Measurements from ENCODE around the gene HOXC12. TPM values are rescaled to one million over a fixed set of nuclear protein-coding genes. Genes with fewer than 3 reads are reported as not detected.

Gene HOXC12
- total RNA-seq, 1 donor from 2014 or later, result not detected

DNA sequence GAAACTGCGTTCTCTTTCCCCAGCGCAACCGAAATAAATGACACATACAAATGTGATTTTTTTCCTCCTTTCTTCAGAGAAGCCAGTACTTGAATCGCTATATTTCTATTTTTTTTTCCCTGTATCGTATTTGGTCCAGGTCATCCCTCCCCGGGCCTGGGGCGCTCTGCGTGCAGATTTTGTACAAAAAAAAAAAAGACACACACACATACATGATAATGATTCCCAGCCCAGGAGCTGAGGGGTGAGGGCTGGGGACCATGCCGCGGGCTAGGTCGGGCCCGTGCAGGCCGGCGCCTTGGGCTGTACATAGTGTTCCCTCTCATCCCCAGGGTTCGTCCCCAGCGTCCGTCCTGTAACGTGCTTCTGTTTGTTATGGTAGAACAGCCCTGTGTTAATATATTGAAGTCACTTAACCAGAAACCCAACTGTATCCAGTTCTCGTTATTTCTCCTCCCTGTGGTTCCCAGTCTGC lies 48.2 kb downstream of the HOXC12 start:
- H3K36me3 Mint-ChIP-seq (ENCODE audit: low read depth), result peaks cover 3% of the 10 kb centered on the region
- H3K27ac Mint-ChIP-seq (ENCODE audit: unreplicated experiment), result peak overlapping the region; percentile 77
- peaks cover 21% of the 10 kb centered on the region for H3K4me1 Mint-ChIP-seq
- no peak for DNase-seq (ENCODE audit: low read depth, low spot score)
- peak overlapping the region; percentile 85 for H3K4me3 Mint-ChIP-seq
- TF ChIP-seq, protein P1, sequence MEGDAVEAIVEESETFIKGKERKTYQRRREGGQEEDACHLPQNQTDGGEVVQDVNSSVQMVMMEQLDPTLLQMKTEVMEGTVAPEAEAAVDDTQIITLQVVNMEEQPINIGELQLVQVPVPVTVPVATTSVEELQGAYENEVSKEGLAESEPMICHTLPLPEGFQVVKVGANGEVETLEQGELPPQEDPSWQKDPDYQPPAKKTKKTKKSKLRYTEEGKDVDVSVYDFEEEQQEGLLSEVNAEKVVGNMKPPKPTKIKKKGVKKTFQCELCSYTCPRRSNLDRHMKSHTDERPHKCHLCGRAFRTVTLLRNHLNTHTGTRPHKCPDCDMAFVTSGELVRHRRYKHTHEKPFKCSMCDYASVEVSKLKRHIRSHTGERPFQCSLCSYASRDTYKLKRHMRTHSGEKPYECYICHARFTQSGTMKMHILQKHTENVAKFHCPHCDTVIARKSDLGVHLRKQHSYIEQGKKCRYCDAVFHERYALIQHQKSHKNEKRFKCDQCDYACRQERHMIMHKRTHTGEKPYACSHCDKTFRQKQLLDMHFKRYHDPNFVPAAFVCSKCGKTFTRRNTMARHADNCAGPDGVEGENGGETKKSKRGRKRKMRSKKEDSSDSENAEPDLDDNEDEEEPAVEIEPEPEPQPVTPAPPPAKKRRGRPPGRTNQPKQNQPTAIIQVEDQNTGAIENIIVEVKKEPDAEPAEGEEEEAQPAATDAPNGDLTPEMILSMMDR (conservative IDR thresholded peaks at IDR 0.05), result no peak
- peaks cover 100% of the 10 kb centered on the region for H3K27me3 Mint-ChIP-seq (ENCODE audit: low read depth)
- H3K9me3 Mint-ChIP-seq, result no peaks in the 10 kb centered on the region

DNA sequence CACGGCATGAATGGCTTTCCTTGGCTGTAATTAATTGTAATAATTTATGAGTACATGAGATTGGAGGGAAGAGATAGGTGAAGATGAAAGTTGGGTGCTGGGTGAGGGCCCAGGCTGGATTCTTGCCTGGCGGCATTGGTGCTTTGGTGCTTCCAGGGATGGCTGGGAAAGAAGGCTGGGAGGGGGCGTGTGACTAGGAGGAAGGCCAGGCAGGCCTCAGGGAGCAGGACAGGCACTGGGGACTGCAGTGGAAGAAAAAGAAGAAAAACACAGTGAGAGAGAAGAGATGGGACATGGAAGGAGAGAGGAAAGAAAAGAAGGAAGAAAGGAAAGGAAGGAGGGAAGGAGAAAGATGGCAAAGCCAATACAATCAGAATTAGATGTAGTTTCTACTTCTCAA lies 48.9 kb downstream of the HOXC12 start:
- no peaks in the 10 kb centered on the region for H3K9me3 Mint-ChIP-seq

DNA sequence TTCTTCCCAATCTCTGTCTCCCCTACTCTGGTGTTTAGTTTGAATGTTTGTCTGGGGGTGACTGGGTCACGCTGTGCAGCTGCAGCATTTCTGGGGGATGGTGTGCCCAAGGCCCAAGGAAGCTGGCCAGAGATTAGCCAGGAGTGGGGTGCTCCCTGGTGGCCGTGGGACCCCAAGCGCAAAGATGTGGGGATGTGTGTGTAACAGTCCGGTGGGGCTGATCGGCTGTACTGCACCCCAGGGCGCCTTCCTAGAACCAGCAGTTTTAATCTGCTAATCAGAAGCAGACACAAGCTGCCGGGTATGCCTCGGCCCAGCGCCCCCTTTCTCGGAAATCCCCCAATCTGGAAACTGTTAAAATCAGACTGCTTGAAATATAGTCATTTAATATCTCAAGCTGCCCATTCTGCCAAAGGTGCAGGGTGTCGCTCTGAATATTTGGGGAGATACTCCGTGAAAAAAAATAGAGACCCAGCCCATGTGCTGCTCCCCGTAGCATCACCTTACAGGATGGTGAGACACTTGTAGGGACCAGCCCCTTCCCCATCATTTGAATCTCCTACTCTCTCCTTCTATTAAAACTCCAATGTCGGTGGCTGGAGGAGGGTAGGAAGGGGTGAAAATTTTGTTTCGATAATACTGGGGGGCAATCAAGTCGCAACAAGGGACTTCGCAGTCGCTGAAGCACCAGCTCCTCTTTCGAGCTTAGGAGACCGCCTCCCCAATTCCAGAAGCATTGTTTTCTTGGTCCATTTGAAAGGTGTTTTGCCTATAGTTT lies 49.5 kb downstream of the HOXC12 start:
- peaks cover 21% of the 10 kb centered on the region for H3K4me1 Mint-ChIP-seq
- H3K27ac Mint-ChIP-seq (ENCODE audit: unreplicated experiment), result no peak overlapping the region
- H3K9me3 Mint-ChIP-seq, result no peaks in the 10 kb centered on the region
- peaks cover 3% of the 10 kb centered on the region for H3K36me3 Mint-ChIP-seq (ENCODE audit: low read depth)
- DNase-seq (ENCODE audit: low read depth, low spot score), result no peak
- H3K27me3 Mint-ChIP-seq (ENCODE audit: low read depth), result peaks cover 99% of the 10 kb centered on the region
- TF ChIP-seq, protein P1 (conservative IDR thresholded peaks at IDR 0.05), result no peak
- H3K4me3 Mint-ChIP-seq, result peak overlapping the region; percentile 79

More for the DNA sequence above, 48.9 kb downstream of the HOXC12 start:
- H3K27ac Mint-ChIP-seq (ENCODE audit: unreplicated experiment), result no peak overlapping the region
- H3K27me3 Mint-ChIP-seq (ENCODE audit: low read depth), result peaks cover 100% of the 10 kb centered on the region
- H3K4me1 Mint-ChIP-seq, result peaks cover 21% of the 10 kb centered on the region
- H3K4me3 Mint-ChIP-seq, result peak overlapping the region; percentile 79
- TF ChIP-seq, protein P1 (conservative IDR thresholded peaks at IDR 0.05), result no peak
- no peak for DNase-seq (ENCODE audit: low read depth, low spot score)
- peaks cover 3% of the 10 kb centered on the region for H3K36me3 Mint-ChIP-seq (ENCODE audit: low read depth)

DNA sequence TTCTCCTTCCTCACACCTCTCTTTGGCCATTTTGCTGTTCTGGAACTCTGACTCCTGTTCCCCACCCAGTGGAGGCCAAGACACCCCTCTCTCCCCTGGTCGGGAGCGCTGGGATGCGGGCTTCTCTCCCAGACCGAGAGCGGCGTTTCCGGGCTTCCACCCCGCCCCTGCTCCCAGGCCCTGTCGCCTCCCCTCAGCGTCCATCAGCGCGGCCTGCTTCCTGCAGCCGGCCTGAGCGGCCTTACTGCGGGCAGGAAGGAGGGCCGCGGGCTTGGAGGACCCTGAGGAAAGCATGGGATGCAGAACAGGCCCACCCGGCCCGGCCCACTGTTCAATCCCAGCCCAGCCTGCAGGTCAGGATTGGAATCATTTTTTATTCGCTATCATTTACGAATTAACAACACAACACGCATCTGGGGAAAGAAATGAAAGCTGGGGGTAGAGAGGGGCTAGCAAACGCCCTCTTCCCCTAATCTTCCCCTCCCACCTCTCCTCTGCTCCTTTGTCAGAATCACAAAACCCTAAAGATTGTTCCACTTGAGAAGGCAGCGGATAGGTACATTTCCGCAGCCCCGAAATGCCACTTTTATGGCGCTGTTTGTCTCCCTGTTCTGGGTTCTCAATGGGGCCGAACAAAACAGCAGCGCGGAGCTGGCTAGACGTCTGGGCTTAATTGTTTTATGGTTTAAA lies 50.3 kb downstream of the HOXC12 start:
- Mint-ChIP-seq H3K27me3 (ENCODE audit: low read depth) (peaks cover 99% of the 10 kb centered on the region), H3K4me3 (peak overlapping the region; percentile 76), H3K36me3 (ENCODE audit: low read depth) (peaks cover 3% of the 10 kb centered on the region), H3K4me1 (peaks cover 21% of the 10 kb centered on the region), H3K27ac (ENCODE audit: unreplicated experiment) (peak overlapping the region; percentile 59), H3K9me3 (no peaks in the 10 kb centered on the region)
- no peak for DNase-seq (ENCODE audit: low read depth, low spot score)
- TF ChIP-seq, protein P1 (conservative IDR thresholded peaks at IDR 0.05), result no peak

DNA sequence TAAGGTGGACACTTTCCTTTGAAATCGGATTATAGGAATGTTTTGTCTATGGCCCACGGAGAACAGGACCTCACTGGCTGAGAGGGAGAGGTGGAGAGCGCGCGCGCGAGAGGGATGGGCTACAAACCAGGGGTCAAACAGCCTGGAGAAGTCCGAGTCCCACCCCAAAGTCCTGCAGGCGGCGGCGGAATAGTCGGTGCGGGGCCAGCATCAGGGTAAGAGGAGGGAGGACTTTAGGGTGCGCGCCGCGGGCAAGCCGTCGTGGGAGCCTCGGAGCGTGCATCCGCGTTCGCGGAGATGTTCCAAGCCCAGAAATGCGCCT lies 50.8 kb downstream of the HOXC12 start:
- no peak for DNase-seq (ENCODE audit: low read depth, low spot score)
- peaks cover 99% of the 10 kb centered on the region for H3K27me3 Mint-ChIP-seq (ENCODE audit: low read depth)
- TF ChIP-seq, protein P1 (conservative IDR thresholded peaks at IDR 0.05), result no peak
- peaks cover 21% of the 10 kb centered on the region for H3K4me1 Mint-ChIP-seq
- H3K4me3 Mint-ChIP-seq, result peak overlapping the region; percentile 76
- H3K27ac Mint-ChIP-seq (ENCODE audit: unreplicated experiment), result no peak overlapping the region
- H3K36me3 Mint-ChIP-seq (ENCODE audit: low read depth), result peaks cover 3% of the 10 kb centered on the region
- H3K9me3 Mint-ChIP-seq, result no peaks in the 10 kb centered on the region
